Right cardiac atrium (tissue), 5 donors: ENCODE data around the gene SCD5. TPM values are rescaled to one million over a fixed set of nuclear protein-coding genes. Genes with fewer than 3 reads are reported as not detected.

Experiments
- ATAC-seq, 2 donors: fragments of 200-7000 bp; cut with Tn5 transposase; one replicate each; pipeline versions ENCODE4 v1.8.0 to v1.9.1; 2020; ENCODE audit warnings: moderate library complexity in 2 of 2, mild to moderate bottlenecking in 1 of 2
- DNase-seq, 3 donors: peaks; one replicate each; pipeline ENCODE4 v3.0.0-alpha.2; 2020
- H3K27ac ChIP-seq: one replicate; pipeline ENCODE4 v1.5.1; 2013; ENCODE audit warnings: mild to moderate bottlenecking, low read length, control low read depth, moderate library complexity
- H3K27me3 ChIP-seq: one replicate; pipeline ENCODE4 v1.6.1; 2013; ENCODE audit not compliant: control insufficient read depth, insufficient read depth
- H3K4me1 ChIP-seq: one replicate; pipeline ENCODE4 v1.6.1; 2013; ENCODE audit warnings: low read length; ENCODE audit not compliant: control insufficient read depth, insufficient read depth
- H3K4me3 ChIP-seq: one replicate; pipeline ENCODE4 v1.5.1; 2013; ENCODE audit warnings: low read length, control low read depth
- H3K9me3 ChIP-seq: one replicate; pipeline ENCODE4 v1.6.1; 2013; ENCODE audit warnings: low read length; ENCODE audit not compliant: control insufficient read depth
- WGBS: extraction: QIAGEN DNeasy Blood & Tissue Kit; methylation state at CpG from one replicate; pipeline ENCODE4 v1.1.7; 2013; 5-methylcytosine and 5-hydroxymethylcytosine counted together
- intact Hi-C, 4 donors: fragments of 100-400 bp; cut with DNase I; formaldehyde crosslinking; loops; one replicate each; pipeline versions ENCODE4 v1.11.0 to v1.14.0; 2022 to 2023
- polyA plus RNA-seq: library from polyadenylated mRNA; stranded (reverse); fragments of 200-250 nt; gene quantifications from one replicate; pipeline ENCODE4 v1.2.3, GENCODE V29; 2013
- total RNA-seq, 4 donors: library from RNA; stranded (reverse); fragmentation: NEBNext Ultra II Directional; extraction: Animal tissue kit (Norgen Biotek cat#: 25700); gene quantifications; one replicate each; pipeline ENCODE4 v1.2.1, GENCODE V29; 2021
- donor health status: healthy with polysubstance abuse.
- donor health status: DM: no; HTN: yes; CAD: no.
- donor health status: DM: no; HTN: no; CAD: no.
- donor health status: DM: no; HTN: yes; CAD: no; lungs with severe emphysema.
- donor health status: DM: yes; HTN: yes; CAD: no.

SCD5 gene
- total and polyA plus RNA-seq, 5 donors = 6.0 to 14.2 (median 12.0) TPM

- intact Hi-C loops = no loop called here
- no peaks in the 10 kb centered on the region for H3K9me3 ChIP-seq
- ATAC-seq (no peak), DNase-seq (no peak)
- WGBS = 84% methylated on average over 1 of the region's 1 CpG
- no peaks in the 10 kb centered on the region for H3K27me3 ChIP-seq
- H3K4me3 ChIP-seq = no peak overlapping the region
- no peak overlapping the region for H3K27ac ChIP-seq
- H3K4me1 ChIP-seq = no peaks in the 10 kb centered on the region
Measured at GRCh38 chr4:82814034-82814433, 15.4 kb upstream of the SCD5 start.

- Histone ChIP-seq H3K9me3 (no peaks in the 10 kb centered on the region), H3K4me1 (no peaks in the 10 kb centered on the region), H3K27me3 (no peaks in the 10 kb centered on the region), H3K4me3 (no peak overlapping the region), H3K27ac (no peak overlapping the region)
- intact Hi-C loops = no loop called here
- DNase-seq = no peak
- 27% methylated on average over 6 of the region's 6 CpGs for WGBS
- peak; percentile 15 to 37 for ATAC-seq
Measured at GRCh38 chr4:82811838-82812341, 13.3 kb upstream of the SCD5 start.

GRCh38 chr4:82811392-82811791 lies 12.8 kb upstream of the SCD5 start:
- no peaks in the 10 kb centered on the region for H3K4me1 ChIP-seq
- no peak for DNase-seq
- H3K4me3 ChIP-seq = no peak overlapping the region
- WGBS = 77% methylated on average over 1 of the region's 1 CpG
- ATAC-seq = no peak
- intact Hi-C loops = no loop called here
- no peak overlapping the region for H3K27ac ChIP-seq
- H3K9me3 ChIP-seq = no peaks in the 10 kb centered on the region
- H3K27me3 ChIP-seq = no peaks in the 10 kb centered on the region

- Histone ChIP-seq H3K27ac (no peak overlapping the region), H3K4me3 (no peak overlapping the region), H3K4me1 (no peaks in the 10 kb centered on the region), H3K9me3 (no peaks in the 10 kb centered on the region), H3K27me3 (no peaks in the 10 kb centered on the region)
- ATAC-seq (no peak), DNase-seq (no peak)
- WGBS = 54% methylated on average over 4 of the region's 4 CpGs
- intact Hi-C loops = no loop called here
Measured at GRCh38 chr4:82810176-82810575, 11.6 kb upstream of the SCD5 start.

- ATAC-seq (no peak), DNase-seq (no peak)
- intact Hi-C loops = no loop called here
- Histone ChIP-seq H3K4me1 (no peaks in the 10 kb centered on the region), H3K27ac (no peak overlapping the region), H3K9me3 (no peaks in the 10 kb centered on the region), H3K4me3 (no peak overlapping the region), H3K27me3 (no peaks in the 10 kb centered on the region)
Measured at GRCh38 chr4:82809619-82810018, 11.0 kb upstream of the SCD5 start.

- no peaks in the 10 kb centered on the region for H3K27me3 ChIP-seq
- no peak overlapping the region for H3K4me3 ChIP-seq
- intact Hi-C loops = no loop called here
- no peak overlapping the region for H3K27ac ChIP-seq
- DNase-seq = no peak
- ATAC-seq = no peak
- no peaks in the 10 kb centered on the region for H3K4me1 ChIP-seq
- 91% methylated on average over 4 of the region's 4 CpGs for WGBS
- no peaks in the 10 kb centered on the region for H3K9me3 ChIP-seq
Measured at GRCh38 chr4:82803746-82804145, 5.2 kb upstream of the SCD5 start.

GRCh38 chr4:82802911-82803310 lies 4.3 kb upstream of the SCD5 start:
- ATAC-seq = no peak
- H3K4me1 ChIP-seq = no peaks in the 10 kb centered on the region
- WGBS = 69% methylated on average over 2 of the region's 2 CpGs
- no peak overlapping the region for H3K4me3 ChIP-seq
- H3K9me3 ChIP-seq = no peaks in the 10 kb centered on the region
- no peak overlapping the region for H3K27ac ChIP-seq
- H3K27me3 ChIP-seq = no peaks in the 10 kb centered on the region
- DNase-seq = no peak
- intact Hi-C loops = no loop called here

- WGBS = 68% methylated on average over 3 of the region's 3 CpGs
- Histone ChIP-seq H3K4me3 (no peak overlapping the region), H3K4me1 (no peaks in the 10 kb centered on the region), H3K27me3 (no peaks in the 10 kb centered on the region), H3K27ac (no peak overlapping the region), H3K9me3 (no peaks in the 10 kb centered on the region)
- DNase-seq (no peak), ATAC-seq (no peak)
- intact Hi-C loops = no loop called here
Measured at GRCh38 chr4:82801910-82802521, 3.4 kb upstream of the SCD5 start.

- peaks cover 3% of the 10 kb centered on the region for H3K4me1 ChIP-seq
- ATAC-seq (peak in 1 of 2 donors; percentile 23), DNase-seq (peak in 1 of 3 donors; percentile 55)
- peak overlapping the region; percentile 73 for H3K4me3 ChIP-seq
- no peaks in the 10 kb centered on the region for H3K27me3 ChIP-seq
- no peaks in the 10 kb centered on the region for H3K9me3 ChIP-seq
- WGBS = 8% methylated on average over 25 of the region's 25 CpGs
- intact Hi-C loops = no loop called here
- H3K27ac ChIP-seq = no peak overlapping the region
Measured at GRCh38 chr4:82799006-82799881, 648 bp upstream of the SCD5 start.

GRCh38 chr4:82797405-82798111 lies 1.0 kb downstream of the SCD5 start:
- H3K27ac ChIP-seq = no peak overlapping the region
- intact Hi-C loops = no loop called here
- peak; percentile 8 to 26 for ATAC-seq
- WGBS = 4% methylated on average over 47 of the region's 47 CpGs
- peaks cover 5% of the 10 kb centered on the region for H3K4me1 ChIP-seq
- DNase-seq = peak; percentile 45 to 75 (median 67)
- H3K27me3 ChIP-seq = no peaks in the 10 kb centered on the region
- H3K9me3 ChIP-seq = no peaks in the 10 kb centered on the region
- peak overlapping the region; percentile 73 for H3K4me3 ChIP-seq

GRCh38 chr4:82797040-82797404 lies 1.6 kb downstream of the SCD5 start:
- Histone ChIP-seq H3K27ac (no peak overlapping the region), H3K9me3 (no peaks in the 10 kb centered on the region), H3K27me3 (no peaks in the 10 kb centered on the region), H3K4me1 (peaks cover 5% of the 10 kb centered on the region), H3K4me3 (no peak overlapping the region)
- WGBS = 39% methylated on average over 6 of the region's 6 CpGs
- ATAC-seq (no peak), DNase-seq (no peak)
- intact Hi-C loops = no loop called here
